Measurements from ENCODE around the gene DNAJC5G.

The DNAJC5G gene

DNA sequence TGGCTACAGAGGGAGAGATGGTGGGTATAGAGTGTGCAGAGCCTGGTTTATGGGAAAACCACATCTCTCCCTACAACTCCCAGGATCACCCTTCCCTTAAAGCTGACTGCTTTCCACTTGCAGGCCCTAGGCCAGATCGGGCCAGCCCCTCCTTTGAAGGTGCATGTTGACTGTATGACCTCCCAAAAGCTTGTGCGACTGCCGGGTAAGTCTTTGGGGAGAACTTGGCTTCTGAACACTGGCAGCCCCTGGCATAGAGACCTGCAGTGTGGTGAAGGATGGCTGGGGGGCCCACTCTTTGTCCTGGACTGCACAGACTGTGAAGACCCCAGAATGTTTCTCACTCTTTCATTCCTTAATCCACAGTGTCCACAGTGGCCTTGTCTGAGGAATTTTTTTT, 38.6 kb upstream of the DNAJC5G start:
- DNase-seq (ENCODE audit: low read depth, low spot score), result no peak
- CTCF ChIA-PET, result interaction anchor here (1.0 to 1.3 kb wide), 4 partner anchors 11 to 66 kb away, joined by 3 to 4 read pairs (median 3); no protein-coding TSS in a partner anchor
- TF ChIP-seq, protein P1, sequence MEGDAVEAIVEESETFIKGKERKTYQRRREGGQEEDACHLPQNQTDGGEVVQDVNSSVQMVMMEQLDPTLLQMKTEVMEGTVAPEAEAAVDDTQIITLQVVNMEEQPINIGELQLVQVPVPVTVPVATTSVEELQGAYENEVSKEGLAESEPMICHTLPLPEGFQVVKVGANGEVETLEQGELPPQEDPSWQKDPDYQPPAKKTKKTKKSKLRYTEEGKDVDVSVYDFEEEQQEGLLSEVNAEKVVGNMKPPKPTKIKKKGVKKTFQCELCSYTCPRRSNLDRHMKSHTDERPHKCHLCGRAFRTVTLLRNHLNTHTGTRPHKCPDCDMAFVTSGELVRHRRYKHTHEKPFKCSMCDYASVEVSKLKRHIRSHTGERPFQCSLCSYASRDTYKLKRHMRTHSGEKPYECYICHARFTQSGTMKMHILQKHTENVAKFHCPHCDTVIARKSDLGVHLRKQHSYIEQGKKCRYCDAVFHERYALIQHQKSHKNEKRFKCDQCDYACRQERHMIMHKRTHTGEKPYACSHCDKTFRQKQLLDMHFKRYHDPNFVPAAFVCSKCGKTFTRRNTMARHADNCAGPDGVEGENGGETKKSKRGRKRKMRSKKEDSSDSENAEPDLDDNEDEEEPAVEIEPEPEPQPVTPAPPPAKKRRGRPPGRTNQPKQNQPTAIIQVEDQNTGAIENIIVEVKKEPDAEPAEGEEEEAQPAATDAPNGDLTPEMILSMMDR (IDR thresholded peaks at IDR 0.05; ENCODE audit: insufficient read depth, low read length, missing control alignments), result no peak
- POLR2A ChIA-PET, result no interaction called here
- H3K4me3 ChIP-seq (ENCODE audit: low read depth, low read length), result no peak overlapping the region

DNA sequence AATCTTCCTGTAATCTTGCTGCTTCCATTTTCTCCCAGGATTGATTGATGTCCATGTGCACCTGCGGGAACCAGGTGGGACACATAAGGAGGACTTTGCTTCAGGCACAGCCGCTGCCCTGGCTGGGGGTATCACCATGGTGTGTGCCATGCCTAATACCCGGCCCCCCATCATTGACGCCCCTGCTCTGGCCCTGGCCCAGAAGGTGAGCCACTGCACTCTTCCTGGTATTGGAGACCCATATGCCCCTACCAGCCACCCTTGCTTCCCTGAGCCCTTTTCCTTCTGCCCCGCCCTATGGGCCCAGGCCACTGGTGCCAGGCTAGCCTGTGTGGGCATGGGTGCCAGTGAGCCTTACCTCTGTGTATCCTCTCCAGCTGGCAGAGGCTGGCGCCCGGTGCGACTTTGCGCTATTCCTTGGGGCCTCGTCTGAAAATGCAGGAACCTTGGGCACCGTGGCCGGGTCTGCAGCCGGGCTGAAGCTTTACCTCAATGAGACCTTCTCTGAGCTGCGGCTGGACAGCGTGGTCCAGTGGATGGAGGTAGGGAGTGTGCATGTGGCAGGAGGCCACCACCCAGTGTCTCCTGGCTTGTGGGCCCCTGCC, 37.8 kb upstream of the DNAJC5G start:
- CTCF ChIA-PET, result interaction anchor here (0.6 to 1.3 kb wide), 3 partner anchors 27 to 139 kb away, joined by 3 read pairs; no protein-coding TSS in a partner anchor
- POLR2A ChIA-PET, result no interaction called here
- H3K4me3 ChIP-seq (ENCODE audit: low read depth, low read length), result no peak overlapping the region
- TF ChIP-seq, protein P1 (IDR thresholded peaks at IDR 0.05; ENCODE audit: insufficient read depth, low read length, missing control alignments), result no peak
- DNase-seq (ENCODE audit: low read depth, low spot score), result no peak

DNA sequence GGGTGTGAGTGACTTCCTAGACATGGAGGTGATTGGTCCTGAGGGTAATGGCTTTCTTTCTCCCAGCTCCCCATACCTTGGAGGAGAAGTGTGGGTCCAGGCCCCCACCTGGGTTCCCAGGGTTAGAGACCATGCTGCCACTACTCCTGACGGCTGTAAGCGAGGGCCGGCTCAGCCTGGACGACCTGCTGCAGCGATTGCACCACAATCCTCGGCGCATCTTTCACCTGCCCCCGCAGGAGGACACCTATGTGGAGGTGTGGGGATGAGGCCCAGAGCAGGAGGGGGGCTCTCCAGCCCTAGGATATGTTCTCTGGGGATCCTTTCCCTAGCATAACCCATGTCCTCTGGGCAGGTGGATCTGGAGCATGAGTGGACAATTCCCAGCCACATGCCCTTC, 36.3 kb upstream of the DNAJC5G start:
- no peak for DNase-seq (ENCODE audit: low read depth, low spot score)
- TF ChIP-seq, protein P1 (IDR thresholded peaks at IDR 0.05; ENCODE audit: insufficient read depth, low read length, missing control alignments), result no peak
- CTCF ChIA-PET, result interaction anchor here (1.1 kb wide), 1 partner anchor 13 kb away, joined by 3 read pairs; no protein-coding TSS in a partner anchor
- POLR2A ChIA-PET, result no interaction called here
- no peak overlapping the region for H3K4me3 ChIP-seq (ENCODE audit: low read depth, low read length)

DNA sequence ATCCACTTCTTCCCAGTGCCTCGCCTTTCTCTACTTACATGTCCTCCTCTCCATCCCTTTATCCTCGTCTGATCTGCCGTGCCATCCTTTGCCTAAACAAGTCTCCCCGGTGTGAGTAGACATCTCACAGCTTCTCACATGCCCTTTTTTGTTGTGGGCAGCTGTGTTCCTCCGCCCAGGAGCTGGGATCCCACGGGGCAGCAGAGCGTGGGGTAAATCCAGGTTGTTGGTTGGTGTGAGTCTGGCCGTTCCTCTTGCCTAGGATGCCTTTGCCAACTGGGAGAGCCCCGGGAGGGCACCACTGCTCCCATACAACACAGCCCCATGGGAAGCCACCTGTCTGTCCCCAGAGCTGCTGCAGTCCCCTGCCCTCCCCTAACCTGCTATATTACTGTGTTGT, 34.8 kb upstream of the DNAJC5G start:
- ChIA-PET CTCF (interaction anchor here (1.3 to 1.6 kb wide), 2 partner anchors 15 to 63 kb away, joined by 3 to 8 read pairs; no protein-coding TSS in a partner anchor), POLR2A (no interaction called here)
- H3K4me3 ChIP-seq (ENCODE audit: low read depth, low read length), result no peak overlapping the region
- DNase-seq (ENCODE audit: low read depth, low spot score), result no peak
- TF ChIP-seq, protein P1 (IDR thresholded peaks at IDR 0.05; ENCODE audit: insufficient read depth, low read length, missing control alignments), result no peak

DNA sequence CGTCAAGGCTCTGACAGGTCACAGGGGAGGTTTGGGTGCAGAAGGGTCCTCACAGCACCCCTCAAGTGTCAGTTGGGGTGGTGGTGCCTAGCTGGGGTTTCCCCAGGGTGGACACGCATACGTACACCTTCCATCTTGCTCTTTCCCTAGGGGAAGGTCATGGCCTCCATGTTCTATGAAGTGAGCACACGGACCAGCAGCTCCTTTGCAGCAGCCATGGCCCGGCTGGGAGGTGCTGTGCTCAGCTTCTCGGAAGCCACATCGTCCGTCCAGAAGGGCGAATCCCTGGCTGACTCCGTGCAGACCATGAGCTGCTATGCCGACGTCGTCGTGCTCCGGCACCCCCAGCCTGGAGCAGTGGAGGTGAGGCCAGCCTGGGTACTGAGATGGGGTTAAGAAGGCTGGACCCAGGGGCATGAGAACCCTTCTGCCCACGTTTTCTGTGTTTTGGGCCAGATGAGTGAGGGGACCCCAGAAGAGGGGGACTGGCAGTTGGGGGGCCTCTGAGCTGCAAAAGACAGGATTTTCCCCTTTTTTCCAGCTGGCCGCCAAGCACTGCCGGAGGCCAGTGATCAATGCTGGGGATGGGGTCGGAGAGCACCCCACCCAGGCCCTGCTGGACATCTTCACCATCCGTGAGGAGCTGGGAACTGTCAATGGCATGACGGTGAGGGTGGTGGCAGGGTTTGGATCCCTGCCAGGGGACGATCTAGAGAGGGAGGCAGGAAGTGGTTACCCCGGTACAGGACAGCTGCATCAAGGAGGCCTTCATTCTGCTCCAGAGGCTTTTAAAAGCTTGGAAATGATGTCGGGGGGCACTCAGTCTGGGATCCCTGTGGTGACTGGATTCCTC, 33.2 kb upstream of the DNAJC5G start:
- ChIA-PET POLR2A (interaction anchor here (0.9 kb wide), 1 partner anchor 10 kb away, joined by 3 read pairs; no protein-coding TSS in a partner anchor), CTCF (interaction anchor here (1.3 to 2.1 kb wide), 4 partner anchors 10 to 61 kb away, joined by 3 to 8 read pairs (median 6); no protein-coding TSS in a partner anchor)
- no peak overlapping the region for H3K4me3 ChIP-seq (ENCODE audit: low read depth, low read length)
- DNase-seq (ENCODE audit: low read depth, low spot score), result no peak
- TF ChIP-seq, protein P1 (IDR thresholded peaks at IDR 0.05; ENCODE audit: insufficient read depth, low read length, missing control alignments), result no peak

DNA sequence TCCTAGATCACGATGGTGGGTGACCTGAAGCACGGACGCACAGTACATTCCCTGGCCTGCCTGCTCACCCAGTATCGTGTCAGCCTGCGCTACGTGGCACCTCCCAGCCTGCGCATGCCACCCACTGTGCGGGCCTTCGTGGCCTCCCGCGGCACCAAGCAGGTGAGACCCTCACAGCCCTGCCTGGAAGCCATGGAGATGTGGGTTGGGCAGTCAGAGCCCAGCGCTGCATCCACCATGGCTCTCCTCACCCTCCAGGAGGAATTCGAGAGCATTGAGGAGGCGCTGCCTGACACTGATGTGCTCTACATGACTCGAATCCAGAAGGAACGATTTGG, 32.6 kb upstream of the DNAJC5G start:
- H3K4me3 ChIP-seq (ENCODE audit: low read depth, low read length), result no peak overlapping the region
- TF ChIP-seq, protein P1 (IDR thresholded peaks at IDR 0.05; ENCODE audit: insufficient read depth, low read length, missing control alignments), result no peak
- DNase-seq (ENCODE audit: low read depth, low spot score), result no peak
- ChIA-PET POLR2A (interaction anchor here (1.0 kb wide), 1 partner anchor 16 kb away, joined by 3 read pairs; no protein-coding TSS in a partner anchor), CTCF (interaction anchor here (2.1 kb wide), 1 partner anchor 37 kb away, joined by 8 read pairs; no protein-coding TSS in a partner anchor)
